HG02973 (cell line): ENCODE data around the gene ZNF436.

Experiments
- ATAC-seq: cut with Tn5 transposase; IDR thresholded peaks from one replicate; pipeline ENCODE4 v1.9.1; 2021; ENCODE audit warnings: moderate library complexity; ENCODE audit not compliant: unreplicated experiment

The ZNF436 gene

GRCh38 chr1:23369335-23370013 lies at the start of gene ZNF436:
Gene ZNF436 (minus strand): TSS chr1:23369836. CDS start chr1:23368005, 1,831 bp downstream.
- no peak for ATAC-seq

GRCh38 chr1:23419180-23419579 lies 49.5 kb upstream of the ZNF436 start:
- no peak for ATAC-seq

GRCh38 chr1:23417570-23417969 lies 47.9 kb upstream of the ZNF436 start:
- ATAC-seq = no peak

GRCh38 chr1:23416964-23417363 lies 47.3 kb upstream of the ZNF436 start:
- ATAC-seq = no peak

- no peak for ATAC-seq
Measured at GRCh38 chr1:23408797-23409290, 39.2 kb upstream of the ZNF436 start.

- no peak for ATAC-seq
Measured at GRCh38 chr1:23407016-23407630, 37.5 kb upstream of the ZNF436 start.

GRCh38 chr1:23405946-23406345 lies 36.3 kb upstream of the ZNF436 start:
- no peak for ATAC-seq

GRCh38 chr1:23403735-23404486 lies 34.3 kb upstream of the ZNF436 start:
- ATAC-seq = no peak

GRCh38 chr1:23403355-23403734 lies 33.7 kb upstream of the ZNF436 start:
- no peak for ATAC-seq

- ATAC-seq = no peak
Measured at GRCh38 chr1:23403038-23403336, 33.4 kb upstream of the ZNF436 start.

- ATAC-seq = no peak
Measured at GRCh38 chr1:23402286-23403037, 32.8 kb upstream of the ZNF436 start.

GRCh38 chr1:23401313-23401712 lies 31.7 kb upstream of the ZNF436 start:
- ATAC-seq = no peak

GRCh38 chr1:23400324-23401114 lies 30.9 kb upstream of the ZNF436 start:
- ATAC-seq = no peak

- ATAC-seq = no peak
Measured at GRCh38 chr1:23399229-23399628, 29.6 kb upstream of the ZNF436 start.

- no peak for ATAC-seq
Measured at GRCh38 chr1:23397908-23398307, 28.3 kb upstream of the ZNF436 start.

- ATAC-seq = no peak
Measured at GRCh38 chr1:23396380-23396779, 26.7 kb upstream of the ZNF436 start.

GRCh38 chr1:23395849-23396248 lies 26.2 kb upstream of the ZNF436 start:
- ATAC-seq = no peak

- no peak for ATAC-seq
Measured at GRCh38 chr1:23395154-23395724, 25.6 kb upstream of the ZNF436 start.

- no peak for ATAC-seq
Measured at GRCh38 chr1:23394684-23395083, 25.0 kb upstream of the ZNF436 start.

- no peak for ATAC-seq
Measured at GRCh38 chr1:23394181-23394580, 24.5 kb upstream of the ZNF436 start.
